BE2C (cell line): ENCODE measurements around the gene PRELID2. TPM values are rescaled to one million over a fixed set of nuclear protein-coding genes. Genes with fewer than 3 reads are reported as not detected.
"Not testable (repeated sequence)": the region's sequence is repeated elsewhere in the genome, so short reads cannot be mapped to it uniquely, and the experiment has no call there.

Experiments used
- DNase-seq: peaks from one replicate; pipeline ENCODE4 v3.0.0-alpha.2; 2020
- H3K27me3 ChIP-seq: fragments of 250-450 bp; sonication (Bioruptor Pico); 2 replicates; pipeline ENCODE4 v1.5.1; 2020; ENCODE audit warnings: mild to moderate bottlenecking
- H3K36me3 ChIP-seq: fragments of 250-450 bp; sonication (Bioruptor Pico); 2 replicates; pipeline ENCODE4 v1.5.1; 2020; ENCODE audit warnings: mild to moderate bottlenecking
- H3K4me1 ChIP-seq: fragments of 250-450 bp; sonication (Bioruptor Pico); 2 replicates; pipeline ENCODE4 v1.5.1; 2020
- H3K4me3 ChIP-seq: 2 replicates; pipeline ENCODE4 v1.5.1; 2011; ENCODE audit warnings: low read depth, low read length
- H3K9me3 ChIP-seq: fragments of 250-450 bp; sonication (Bioruptor Pico); 2 replicates; pipeline ENCODE4 v1.5.1; 2020
- CTCF ChIP-seq: IDR thresholded peaks from 2 replicates; pipeline ENCODE4 v1.5.1; 2012; ENCODE audit warnings: mild to moderate bottlenecking, low read depth, low read length
- polyA plus RNA-seq: library from polyadenylated mRNA; unstranded; fragments of >200 nt; gene quantifications from one replicate; pipeline ENCODE4 v1.2.1, GENCODE V29; 2012; ENCODE audit warnings: low read depth, missing spikeins; ENCODE audit not compliant: insufficient read length, insufficient read depth

The PRELID2 gene
- polyA plus RNA-seq: 0.45 TPM

- H3K4me1 ChIP-seq: no peaks in the 10 kb centered on the region
- no peaks in the 10 kb centered on the region for H3K9me3 ChIP-seq
- peak within 1 kb of the TSS; percentile 67 for H3K4me3 ChIP-seq
- peak; percentile 94 for DNase-seq
- no peaks in the 10 kb centered on the region for H3K36me3 ChIP-seq
- TF ChIP-seq CTCF: no peak
- no peaks in the 10 kb centered on the region for H3K27me3 ChIP-seq
Observed at GRCh38 chr5:145834917-145835847, at the start of gene PRELID2. PRELID2 (minus strand) TSS chr5:145835342; CDS start chr5:145835251, 91 bp downstream.

- no peaks in the 10 kb centered on the region for H3K36me3 ChIP-seq
- no peak for DNase-seq
- no peaks in the 10 kb centered on the region; the same call in 1 of the 2 replicates for H3K27me3 ChIP-seq
- no peaks in the 10 kb centered on the region for H3K4me1 ChIP-seq
- TF ChIP-seq CTCF: no peak
- no peaks in the 10 kb centered on the region for H3K9me3 ChIP-seq
- H3K4me3 ChIP-seq: no peak overlapping the region
Observed at GRCh38 chr5:145874765-145875164, 39.6 kb upstream of the PRELID2 start.

GRCh38 chr5:145872914-145873313 lies 37.8 kb upstream of the PRELID2 start, which contains the start of gene GRXCR2:
GRXCR2 (minus strand) TSS chr5:145873014; CDS start chr5:145872968, 46 bp downstream.
- no peak for TF ChIP-seq CTCF

GRCh38 chr5:145872486-145872885 lies 37.3 kb upstream of the PRELID2 start:
- H3K4me1 ChIP-seq: no peaks in the 10 kb centered on the region
- H3K36me3 ChIP-seq: no peaks in the 10 kb centered on the region
- no peak overlapping the region for H3K4me3 ChIP-seq
- H3K9me3 ChIP-seq: no peaks in the 10 kb centered on the region
- no peak for TF ChIP-seq CTCF
- no peaks in the 10 kb centered on the region; the same call in 1 of the 2 replicates for H3K27me3 ChIP-seq
- DNase-seq: no peak

More at GRCh38 chr5:145872914-145873313, 37.8 kb upstream of the PRELID2 start, which contains the start of gene GRXCR2:
- no peak for DNase-seq
- no peaks in the 10 kb centered on the region for H3K4me1 ChIP-seq
- no peaks in the 10 kb centered on the region; the same call in 1 of the 2 replicates for H3K27me3 ChIP-seq
- H3K9me3 ChIP-seq: no peaks in the 10 kb centered on the region
- H3K36me3 ChIP-seq: no peaks in the 10 kb centered on the region
- no peak within 1 kb of the TSS for H3K4me3 ChIP-seq

GRCh38 chr5:145869753-145870152 lies 34.6 kb upstream of the PRELID2 start:
- Histone ChIP-seq H3K36me3 (no peaks in the 10 kb centered on the region), H3K9me3 (no peaks in the 10 kb centered on the region), H3K4me1 (no peaks in the 10 kb centered on the region), H3K4me3 (no peak overlapping the region), H3K27me3 (no peaks in the 10 kb centered on the region)
- TF ChIP-seq CTCF: no peak
- no peak for DNase-seq

GRCh38 chr5:145867806-145868205 lies 32.7 kb upstream of the PRELID2 start:
- no peak for TF ChIP-seq CTCF
- no peak for DNase-seq
- H3K36me3 ChIP-seq: no peaks in the 10 kb centered on the region
- no peaks in the 10 kb centered on the region for H3K9me3 ChIP-seq
- no peaks in the 10 kb centered on the region for H3K4me1 ChIP-seq
- H3K4me3 ChIP-seq: no peak overlapping the region
- no peaks in the 10 kb centered on the region for H3K27me3 ChIP-seq

- H3K27me3 ChIP-seq, DNase-seq, H3K36me3 ChIP-seq, H3K4me1 ChIP-seq, H3K4me3 ChIP-seq, H3K9me3 ChIP-seq: not testable (repeated sequence)
Observed at GRCh38 chr5:145864432-145864831, 29.3 kb upstream of the PRELID2 start.
